GM21390 (cell line): Measurements from ENCODE around the gene LSM6.

Experiments
- ATAC-seq: cut with Tn5 transposase; IDR thresholded peaks from one replicate; pipeline ENCODE4 v1.9.1; 2021; ENCODE audit not compliant: unreplicated experiment

LSM6 gene

GRCh38 chr4:146183209-146183608 is 7.7 kb downstream of the LSM6 start:
- ATAC-seq: no peak

DNA sequence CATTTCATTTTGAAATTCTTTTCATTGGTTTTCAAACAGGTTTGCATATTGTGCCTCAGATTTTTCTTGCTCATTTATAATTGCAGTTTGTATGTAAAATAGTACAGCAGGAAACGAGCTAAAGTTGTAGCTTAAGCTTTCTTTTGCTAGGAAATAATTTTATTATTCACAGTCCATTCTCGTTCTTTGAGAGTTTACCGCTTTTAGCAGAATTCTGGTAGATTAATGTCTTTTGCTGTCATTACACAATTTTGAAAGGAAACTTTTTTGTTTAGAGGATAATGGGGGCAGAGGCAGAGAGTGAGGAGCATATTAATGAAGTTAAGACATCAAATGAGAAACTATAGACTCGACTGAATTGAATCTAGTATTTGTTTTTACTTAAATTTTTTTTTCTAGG is 10.5 kb downstream of the LSM6 start:
- no peak for ATAC-seq

DNA sequence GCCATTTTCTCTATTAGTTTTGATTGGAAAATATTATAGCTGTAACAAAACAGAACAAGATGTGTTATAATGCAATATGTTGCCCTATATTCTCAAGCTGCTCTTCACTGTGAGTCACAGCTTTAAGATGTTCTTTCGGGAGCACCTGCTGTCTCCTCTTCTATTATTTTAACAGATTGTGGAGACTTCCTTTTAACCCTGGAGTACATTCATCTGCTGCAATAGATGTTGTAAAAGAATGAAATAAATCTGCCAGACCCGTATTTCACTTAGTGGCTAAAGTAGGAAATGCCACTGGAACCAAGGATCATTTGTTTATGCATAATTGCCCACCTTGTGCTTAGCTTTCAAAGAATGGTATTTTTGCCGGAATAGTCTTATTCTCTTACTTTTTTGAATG is 11.1 kb downstream of the LSM6 start:
- ATAC-seq: no peak

DNA sequence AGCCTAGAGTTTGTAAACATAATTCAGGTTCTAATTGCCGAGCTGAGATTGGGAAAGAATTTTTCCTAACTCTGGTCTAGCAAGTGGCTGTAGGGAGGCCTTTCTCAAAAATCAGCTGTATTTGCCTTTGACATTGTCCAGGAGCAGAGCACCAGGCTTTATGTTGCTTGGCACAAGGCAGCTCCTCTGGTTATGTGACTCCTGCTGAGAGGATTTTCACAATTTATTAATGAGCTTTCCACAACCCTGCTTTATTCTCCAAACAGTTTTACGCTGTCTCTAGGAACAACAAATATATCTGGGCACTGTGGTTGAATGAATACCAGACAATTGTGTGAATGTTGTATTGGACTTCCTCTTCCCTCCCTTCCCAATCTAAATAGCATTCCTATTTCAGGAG is 14.9 kb downstream of the LSM6 start:
- ATAC-seq: no peak

- no peak for ATAC-seq
Measured at GRCh38 chr4:146191766-146192458, 16.4 kb downstream of the LSM6 start.

DNA sequence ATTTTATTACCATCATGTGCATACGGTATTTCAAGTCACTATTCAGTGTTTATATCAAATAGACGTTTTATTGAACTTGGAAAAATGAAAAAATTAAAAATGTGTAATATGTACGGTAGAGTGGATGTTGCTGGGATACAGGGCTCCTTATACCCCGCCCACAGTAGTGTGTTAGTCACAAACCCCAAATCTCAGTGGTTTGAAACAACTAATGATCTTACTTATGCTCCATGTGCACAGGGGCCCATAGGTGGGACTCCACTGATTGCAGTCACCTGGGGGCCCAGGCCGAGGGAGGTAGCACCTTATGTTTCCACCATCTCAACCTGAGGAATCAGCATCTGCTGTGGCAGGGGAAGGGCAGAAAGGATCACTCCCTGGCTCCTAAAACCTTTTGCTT is 18.1 kb downstream of the LSM6 start:
- ATAC-seq: no peak

DNA sequence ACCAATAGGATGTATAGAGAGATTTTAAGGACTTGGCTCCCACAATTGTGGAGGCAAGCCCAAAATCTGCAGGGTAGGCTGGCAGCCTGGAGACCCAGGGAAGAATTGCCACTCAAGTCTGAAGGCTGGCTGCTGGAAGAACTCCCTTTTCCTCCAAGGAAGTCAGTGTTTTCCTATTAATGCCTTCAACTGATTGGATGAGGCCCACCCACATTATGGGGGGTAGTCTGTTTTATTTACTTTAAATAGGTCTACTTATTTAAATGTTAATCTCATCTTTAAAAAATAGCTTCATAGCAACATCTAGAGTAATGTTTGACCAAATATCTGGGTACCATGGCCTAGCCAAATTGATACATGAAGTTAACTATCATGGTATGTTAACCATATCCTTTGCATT is 18.7 kb downstream of the LSM6 start:
- ATAC-seq: no peak

GRCh38 chr4:146202665-146203064 is 27.1 kb downstream of the LSM6 start:
- no peak for ATAC-seq

- no peak for ATAC-seq
Measured at GRCh38 chr4:146207410-146207809, 31.9 kb downstream of the LSM6 start.

DNA sequence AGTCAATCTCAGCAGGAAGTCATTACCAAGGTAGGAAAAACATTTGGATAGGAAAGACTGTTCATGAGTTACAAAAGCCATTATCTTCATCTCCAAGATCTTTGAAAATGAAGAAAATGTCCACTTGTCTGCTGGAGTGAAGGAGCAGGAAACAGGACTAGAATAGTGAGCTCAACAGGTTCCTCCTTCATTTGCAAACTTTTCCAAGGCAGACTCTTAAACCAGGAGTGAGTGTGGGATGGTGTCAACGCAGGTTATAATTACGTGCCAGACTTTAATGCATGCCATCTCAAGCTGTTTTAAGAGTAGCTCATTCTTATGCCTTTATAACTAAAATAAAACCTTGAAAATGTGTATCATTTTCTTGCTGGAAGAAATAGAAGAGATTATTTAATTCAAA is 35.4 kb downstream of the LSM6 start:
- no peak for ATAC-seq

- no peak for ATAC-seq
Measured at GRCh38 chr4:146211440-146211839, 35.9 kb downstream of the LSM6 start.

GRCh38 chr4:146212781-146213180 is 37.3 kb downstream of the LSM6 start:
- no peak for ATAC-seq

- ATAC-seq: no peak
Measured at GRCh38 chr4:146214238-146214637, 38.7 kb downstream of the LSM6 start, which contains the start of gene REELD1. Gene REELD1, plus strand, starts transcription at chr4:146214538. Its CDS starts 2,415 bp downstream, at chr4:146216953.

DNA sequence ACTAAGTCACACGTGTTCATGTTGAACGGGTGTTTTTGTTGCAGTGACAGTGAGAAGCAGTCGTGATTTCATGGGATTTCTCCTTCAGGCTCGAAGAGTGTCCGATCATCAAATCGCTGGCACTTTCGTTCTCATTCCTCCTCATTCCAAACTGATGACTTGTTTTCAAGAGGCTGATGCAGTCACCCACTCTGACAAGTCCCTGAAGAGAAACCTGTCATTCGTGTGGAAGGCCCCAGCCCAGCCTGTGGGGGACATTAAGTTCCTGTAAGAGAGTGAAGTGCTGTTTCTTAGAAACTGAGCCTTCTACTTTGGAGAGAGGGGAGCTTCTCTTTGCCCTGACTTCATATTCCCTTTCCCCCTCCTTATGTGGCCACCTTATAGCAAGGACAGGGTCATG is 46.8 kb downstream of the LSM6 start:
- ATAC-seq: no peak

GRCh38 chr4:146224326-146224966 is 48.9 kb downstream of the LSM6 start:
- ATAC-seq: no peak

DNA sequence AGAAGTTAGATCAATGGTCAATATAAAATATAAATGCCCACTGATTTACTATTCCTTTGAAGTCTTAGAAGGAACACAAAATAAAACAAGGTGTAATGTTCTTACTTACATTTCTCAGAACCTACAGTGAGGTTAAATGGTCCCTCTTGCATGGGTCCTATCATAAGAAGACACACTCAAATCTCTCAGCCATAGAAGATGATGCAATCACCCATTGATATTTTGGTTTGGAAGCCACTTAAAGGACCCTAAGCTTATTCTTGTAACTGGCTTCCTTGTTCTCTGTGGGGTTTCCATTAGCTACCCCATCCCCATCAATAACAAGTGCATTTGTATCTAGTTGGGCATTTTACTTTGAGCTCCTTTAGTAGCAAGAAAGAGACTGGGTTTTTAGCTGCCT is 53.9 kb downstream of the LSM6 start:
- no peak for ATAC-seq

GRCh38 chr4:146232131-146232722 is 56.7 kb downstream of the LSM6 start:
- no peak for ATAC-seq

DNA sequence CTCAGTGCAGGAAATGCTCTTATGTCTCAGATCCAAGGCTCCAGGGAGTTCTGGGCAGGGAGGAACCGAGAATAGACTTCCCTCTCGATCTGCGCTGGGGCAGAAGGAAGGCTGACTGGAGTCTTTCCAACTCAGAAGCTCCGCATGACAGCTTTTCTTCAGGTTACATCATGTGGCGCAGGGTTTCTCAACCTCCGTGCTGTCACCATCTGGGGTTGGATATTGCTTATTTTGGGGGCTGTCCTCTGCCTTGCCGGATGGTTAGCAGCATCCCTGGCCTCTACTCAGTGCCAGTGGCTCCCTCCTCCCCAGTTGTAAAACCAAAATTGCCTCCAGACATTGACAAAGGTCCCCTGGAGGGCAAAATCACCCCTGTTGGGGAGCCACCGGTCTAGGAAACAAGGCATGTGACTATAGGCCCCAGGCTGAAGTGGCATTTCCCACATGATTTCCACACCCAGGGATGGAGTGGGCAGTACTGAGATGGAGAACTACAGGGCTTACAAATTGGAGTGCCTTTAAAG is 60.2 kb downstream of the LSM6 start:
- no peak for ATAC-seq

GRCh38 chr4:146236216-146236615 is 60.7 kb downstream of the LSM6 start:
- no peak for ATAC-seq

DNA sequence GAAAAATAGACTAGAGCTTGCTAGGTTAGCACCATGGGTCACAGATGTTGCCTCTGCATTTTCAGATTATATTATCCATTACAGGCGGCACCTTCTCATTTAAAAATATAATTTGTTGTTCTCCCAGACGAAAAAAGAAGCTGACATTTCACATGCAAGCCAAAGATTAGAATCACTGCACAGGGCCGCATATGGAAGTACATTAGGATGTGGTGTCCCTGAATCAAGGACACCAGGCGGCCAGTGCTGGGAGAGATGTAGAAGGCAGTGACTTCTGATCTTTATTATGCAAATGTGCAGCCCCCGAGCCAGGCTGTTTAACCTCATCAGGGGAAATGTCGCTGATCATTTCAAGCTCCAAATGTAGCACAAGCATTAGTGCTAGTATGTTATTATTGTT is 61.6 kb downstream of the LSM6 start:
- ATAC-seq: no peak

GRCh38 chr4:146238107-146238506 is 62.6 kb downstream of the LSM6 start:
- ATAC-seq: no peak
